H1 (cell line): Measurements from ENCODE around the gene OPN1SW. TPM values are rescaled to one million over a fixed set of nuclear protein-coding genes. Genes with fewer than 3 reads are reported as not detected.

Source experiments
- ASH2L ChIP-seq: fragments of 200-600, 300-600 bp; sonication (generic); IDR thresholded peaks from one replicate; pipeline ENCODE4 v1.7.1; 2017; ENCODE audit warnings: low read length
- BRCA1 ChIP-seq: IDR thresholded peaks from 2 replicates; pipeline ENCODE4 v1.6.1; 2012; ENCODE audit warnings: low read depth, low read length, improper control_type of control experiment
- TEAD4 ChIP-seq: IDR thresholded peaks from 2 replicates; pipeline ENCODE4 v1.6.1; 2012; ENCODE audit warnings: low read depth, low read length, inconsistent platforms, mixed read lengths
- polyA plus RNA-seq, 7 experiments: library from polyadenylated mRNA; depleted of rRNA in 3 of 7; stranded (reverse) in 5 of 7; unstranded in 2 of 7; fragments of >200 nt in 5 of 7; fragments of 200-250 nt in 2 of 7; gene quantifications; 1 replicate in 5 of 7; 2 replicates in 1 of 7; 4 replicates in 1 of 7; pipeline versions ENCODE4 v1.2.1 to v1.2.3, GENCODE V29; 2011 to 2013; ENCODE audit warnings: missing spikeins in 2 of 7, mixed read lengths in 2 of 7
- total RNA-seq: library from RNA; stranded (reverse); fragmentation: NEBNext Ultra II Directional; extraction: Animal tissue kit (Norgen Biotek cat#: 25700); gene quantifications from 2 replicates; pipeline ENCODE4 v1.2.1, GENCODE V29; 2021

OPN1SW gene
- total and polyA plus RNA-seq, 2 of the 8 experiments (the other 6 are each of a cell fraction or from before 2014, with no cell fraction given): not detected

DNA sequence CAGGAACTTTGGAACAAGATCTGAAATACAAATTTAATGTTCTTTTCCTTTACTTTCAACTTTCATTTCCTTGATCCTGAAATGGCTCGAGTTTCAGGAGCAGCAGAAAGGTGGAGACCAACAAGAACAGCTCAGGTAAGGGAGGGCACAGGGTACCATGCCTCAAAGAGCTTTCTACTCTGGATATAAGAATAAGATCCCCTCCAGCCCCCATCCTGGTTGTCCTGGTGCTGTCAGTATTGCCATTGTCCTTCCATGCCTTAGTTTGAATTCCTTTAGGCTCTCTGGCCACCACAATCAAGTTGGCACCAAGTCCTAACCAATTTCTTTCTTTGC, 48.9 kb downstream of the OPN1SW start (continued):
- TF ChIP-seq TEAD4: no peak
- TF ChIP-seq ASH2L: no peak
- no peak for TF ChIP-seq BRCA1
